ENCODE measurements around the gene BBX.

GRCh38 chr3:107704477-107704876 is 181.7 kb downstream of the BBX start:
- TF ChIP-seq POLR2AphosphoS5 (IDR thresholded peaks at IDR 0.05) (no peak), CTCF (IDR thresholded peaks at IDR 0.05) (no peak)
